H1 (cell line): ENCODE data around the gene RIMBP2. TPM values are rescaled to one million over a fixed set of nuclear protein-coding genes. Genes with fewer than 3 reads are reported as not detected.

Experiments used
- CTCF ChIA-PET: fragments of 300-600 bp; sonication (Branson Sonifier 250); formaldehyde crosslinking; loops from one replicate; lab custom pipeline; 2021; ENCODE audit not compliant: partially characterized antibody; lab: Charles Lee
- POLR2A ChIA-PET: fragments of 300-600 bp; sonication (Branson Sonifier 250); formaldehyde crosslinking; loops from one replicate; lab custom pipeline; 2021; ENCODE audit warnings: inconsistent platforms; ENCODE audit not compliant: partially characterized antibody; lab: Charles Lee
- DNase-seq, 2 experiments: peaks; one replicate each; pipeline versions ENCODE4 v3.0.0 to v3.0.0-alpha.2; 2010 to 2022; ENCODE audit warnings: low spot score in 2 of 2, low read depth in 1 of 2, mixed read lengths in 1 of 2
- FAIRE-seq: peaks from 2 replicates; lab custom pipeline; 2011; peaks lifted over from hg19 to GRCh38; lab: Jason Lieb, UNC
- H2AFZ ChIP-seq: 2 replicates; pipeline ENCODE4 v1.8.1; 2012; ENCODE audit warnings: low read length, inconsistent platforms
- H2AK5ac ChIP-seq: 2 replicates; pipeline ENCODE4 v1.6.1; 2013; ENCODE audit warnings: low read depth, low read length
- H2BK120ac ChIP-seq: replicated peaks from 2 replicates; pipeline ENCODE3; 2013; ENCODE audit warnings: low read depth, low read length, inconsistent platforms
- H2BK12ac ChIP-seq: 2 replicates; pipeline ENCODE4 v1.6.1; 2013; ENCODE audit warnings: low read depth, low read length
- H2BK15ac ChIP-seq: 2 replicates; pipeline ENCODE4 v1.6.1; 2013; ENCODE audit warnings: low read length
- H2BK20ac ChIP-seq: 2 replicates; pipeline ENCODE4 v1.6.1; 2013; ENCODE audit warnings: low read length
- H2BK5ac ChIP-seq: 2 replicates; pipeline ENCODE4 v1.6.1; 2013; ENCODE audit warnings: low read depth, low read length
- H3K14ac ChIP-seq: 2 replicates; pipeline ENCODE4 v1.6.1; 2013; ENCODE audit warnings: inconsistent platforms; ENCODE audit not compliant: insufficient read length
- H3K18ac ChIP-seq: 2 replicates; pipeline ENCODE4 v1.6.1; 2013; ENCODE audit warnings: low read length; ENCODE audit errors: extremely low read depth
- H3K23ac ChIP-seq: 2 replicates; pipeline ENCODE4 v1.6.1; 2013; ENCODE audit warnings: inconsistent platforms; ENCODE audit not compliant: insufficient read length
- H3K23me2 ChIP-seq: 2 replicates; pipeline ENCODE4 v1.6.1; 2013; ENCODE audit warnings: low read depth, low read length
- H3K27ac ChIP-seq: 2 replicates; pipeline ENCODE4 v1.6.1; 2011; ENCODE audit warnings: low read depth, low read length, inconsistent platforms
- H3K27me3 ChIP-seq, 4 experiments: replicated peaks in 1 of 4; 1 replicate in 1 of 4; 2 replicates in 3 of 4; pipeline versions ENCODE4 v1.6.1 to v1.8.1; 2011 to 2013; ENCODE audit warnings: low read length in 3 of 4, mild to moderate bottlenecking in 3 of 4, inconsistent platforms in 2 of 4, mixed read lengths in 2 of 4, moderate library complexity in 1 of 4; ENCODE audit not compliant: control insufficient read depth in 3 of 4, insufficient read depth in 3 of 4; ENCODE audit errors: extremely low read depth in 1 of 4
- H3K36me3 ChIP-seq, 4 experiments: 2 replicates each; pipeline versions ENCODE4 v1.6.1 to v1.8.1; 2011 to 2013; ENCODE audit warnings: mild to moderate bottlenecking in 4 of 4, low read length in 3 of 4, moderate library complexity in 2 of 4, control low read depth in 1 of 4, inconsistent platforms in 1 of 4; ENCODE audit not compliant: insufficient read depth in 4 of 4, control insufficient read depth in 2 of 4
- H3K4ac ChIP-seq: replicated peaks from 2 replicates; pipeline ENCODE3; 2013; ENCODE audit warnings: low read length, low read depth, mixed read lengths, inconsistent platforms; ENCODE audit not compliant: insufficient read length
- H3K4me1 ChIP-seq, 4 experiments: replicated peaks in 1 of 4; 1 replicate in 1 of 4; 2 replicates in 3 of 4; pipeline versions ENCODE4 v1.6.1 to v1.8.1; 2011 to 2013; ENCODE audit warnings: low read length in 3 of 4, inconsistent platforms in 2 of 4, mixed read lengths in 1 of 4; ENCODE audit not compliant: insufficient read depth in 4 of 4, control insufficient read depth in 3 of 4
- H3K4me2 ChIP-seq, 2 experiments: 2 replicates each; pipeline versions ENCODE4 v1.6.1 to v1.8.1; 2011 to 2013; ENCODE audit warnings: low read depth in 2 of 2, low read length in 2 of 2, control low read depth in 1 of 2, inconsistent platforms in 1 of 2, mild to moderate bottlenecking in 1 of 2; ENCODE audit not compliant: insufficient read depth in 1 of 2
- H3K4me3 ChIP-seq, 4 experiments: fragments of 200-600, 300-600 bp in 1 of 4; sonication (generic), shearing (Covaris generic), sonication (Bioruptor Twin) in 1 of 4; 2 replicates each; pipeline versions ENCODE4 v1.5.1 to v1.8.1; 2011 to 2016; ENCODE audit warnings: low read length in 4 of 4, low read depth in 3 of 4, control low read depth in 2 of 4, inconsistent platforms in 2 of 4, mild to moderate bottlenecking in 2 of 4, mixed read lengths in 1 of 4, moderate library complexity in 1 of 4; ENCODE audit not compliant: insufficient read depth in 2 of 4; ENCODE audit errors: extremely low read depth in 1 of 4
- H3K56ac ChIP-seq: replicated peaks from 2 replicates; pipeline ENCODE3; 2013; ENCODE audit warnings: low read depth, mild to moderate bottlenecking, mixed read lengths, low read length, inconsistent platforms; ENCODE audit not compliant: insufficient read length
- H3K79me1 ChIP-seq: 2 replicates; pipeline ENCODE4 v1.6.1; 2013; ENCODE audit warnings: low read depth, low read length, control low read depth
- H3K79me2 ChIP-seq, 2 experiments: 2 replicates each; pipeline versions ENCODE4 v1.6.1 to v1.8.1; 2012 to 2013; ENCODE audit warnings: low read length in 2 of 2, mild to moderate bottlenecking in 2 of 2, inconsistent platforms in 1 of 2; ENCODE audit not compliant: insufficient read depth in 2 of 2, control insufficient read depth in 1 of 2
- H3K9ac ChIP-seq, 4 experiments: replicated peaks in 1 of 4; 1 replicate in 1 of 4; 2 replicates in 3 of 4; pipeline versions ENCODE4 v1.6.1 to v1.8.1; 2011 to 2013; ENCODE audit warnings: low read depth in 3 of 4, low read length in 3 of 4, control low read depth in 2 of 4, mild to moderate bottlenecking in 2 of 4, moderate library complexity in 2 of 4, inconsistent platforms in 1 of 4; ENCODE audit errors: extremely low read depth in 1 of 4
- H3K9me3 ChIP-seq, 2 experiments: 2 replicates each; pipeline versions ENCODE4 v1.6.1 to v1.8.1; 2012 to 2013; ENCODE audit warnings: mild to moderate bottlenecking in 2 of 2, moderate library complexity in 2 of 2, control low read depth in 1 of 2, inconsistent platforms in 1 of 2, low read depth in 1 of 2, low read length in 1 of 2, mixed read lengths in 1 of 2; ENCODE audit not compliant: insufficient read depth in 2 of 2
- H4K20me1 ChIP-seq, 2 experiments: replicated peaks in 1 of 2; 2 replicates each; pipeline versions ENCODE3 to v1.8.1; 2011 to 2013; ENCODE audit warnings: inconsistent platforms in 2 of 2, low read length in 2 of 2, mild to moderate bottlenecking in 1 of 2; ENCODE audit not compliant: insufficient read depth in 2 of 2, control insufficient read depth in 1 of 2
- H4K5ac ChIP-seq: 2 replicates; pipeline ENCODE4 v1.6.1; 2013; ENCODE audit warnings: low read length, low read depth, mixed read lengths, inconsistent platforms; ENCODE audit not compliant: insufficient read length
- H4K8ac ChIP-seq: 2 replicates; pipeline ENCODE4 v1.8.0; 2013; ENCODE audit warnings: mild to moderate bottlenecking, moderate library complexity, low read length, inconsistent platforms; ENCODE audit not compliant: insufficient read depth; ENCODE audit errors: extremely low read depth
- H4K91ac ChIP-seq: replicated peaks from 2 replicates; pipeline ENCODE3; 2013; ENCODE audit warnings: low read length, mixed read lengths, inconsistent platforms; ENCODE audit not compliant: insufficient read length
- CBX5 ChIP-seq: fragments of 300-800, 300-1000 bp; sonication (generic); IDR thresholded peaks from 2 replicates; pipeline ENCODE4 v1.7.1; 2016; ENCODE audit warnings: antibody characterized with exemption, low read length, low read depth
- CHD1 ChIP-seq: IDR thresholded peaks from 2 replicates; pipeline ENCODE4 v1.6.1; 2012; ENCODE audit warnings: low read depth, low read length, improper control_type of control experiment
- TAF7 ChIP-seq: optimal IDR thresholded peaks from 2 replicates; pipeline ENCODE3; 2011; ENCODE audit warnings: low read depth, mild to moderate bottlenecking, inconsistent platforms, low read length, moderate library complexity, borderline replicate concordance
- WGBS, 2 experiments: shearing (Covaris generic) in 1 of 2; methylation state at CpG; one replicate each; pipeline versions ENCODE4 v1.1.6 to v1.1.7; 2013 to 2015; ENCODE audit warnings: low lambda C conversion rate in 2 of 2, mixed read lengths in 2 of 2, inconsistent platforms in 1 of 2, low coverage in 1 of 2, missing lambda C conversion rate in 1 of 2; ENCODE audit not compliant: insufficient replicate concordance in 2 of 2, insufficient coverage in 1 of 2, insufficient read length in 1 of 2; ENCODE audit errors: extremely low coverage in 1 of 2, missing lambda C conversion rate in 1 of 2; 5-methylcytosine and 5-hydroxymethylcytosine counted together
- polyA plus RNA-seq, 7 experiments: library from polyadenylated mRNA; depleted of rRNA in 3 of 7; stranded (reverse) in 5 of 7; unstranded in 2 of 7; fragments of >200 nt in 5 of 7; fragments of 200-250 nt in 2 of 7; gene quantifications; 1 replicate in 5 of 7; 2 replicates in 1 of 7; 4 replicates in 1 of 7; pipeline versions ENCODE4 v1.2.1 to v1.2.3, GENCODE V29; 2011 to 2013; ENCODE audit warnings: missing spikeins in 2 of 7, mixed read lengths in 2 of 7
- total RNA-seq: library from RNA; stranded (reverse); fragmentation: NEBNext Ultra II Directional; extraction: Animal tissue kit (Norgen Biotek cat#: 25700); gene quantifications from 2 replicates; pipeline ENCODE4 v1.2.1, GENCODE V29; 2021

The RIMBP2 gene
- total and polyA plus RNA-seq, 2 of the 8 experiments (the other 6 are each of a cell fraction or from before 2014, with no cell fraction given) = 0.18 to 0.65 TPM

DNA sequence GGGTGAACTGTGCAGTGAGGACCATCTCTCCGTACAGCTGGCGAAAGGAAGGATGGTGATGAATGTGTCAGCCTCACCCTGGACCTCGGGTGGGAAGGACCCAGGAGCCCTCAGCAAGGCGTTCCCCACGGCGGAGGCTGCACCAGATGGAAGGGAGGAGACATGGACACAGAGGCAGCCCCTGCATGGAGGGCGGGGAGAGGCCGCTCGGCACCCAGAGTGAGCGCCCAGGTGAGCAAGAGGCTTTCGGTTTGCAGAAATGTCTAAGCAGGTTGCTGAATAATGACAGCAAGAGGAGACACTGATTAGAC, 268.5 kb downstream of the RIMBP2 start:
- H3K23me2 ChIP-seq = no peaks in the 10 kb centered on the region; the same call in 1 of the 2 replicates
- no peak overlapping the region for H2BK15ac ChIP-seq
- no peak overlapping the region for H3K27ac ChIP-seq
- no peak overlapping the region for H2AK5ac ChIP-seq
- no peak overlapping the region for H3K4me3 ChIP-seq
- H2BK20ac ChIP-seq = no peak overlapping the region
- H4K20me1 ChIP-seq = no peaks in the 10 kb centered on the region
- no peak overlapping the region for H3K23ac ChIP-seq
- no peak overlapping the region for H3K56ac ChIP-seq
- no peak overlapping the region for H4K5ac ChIP-seq
- no peaks in the 10 kb centered on the region for H3K4me1 ChIP-seq
- H4K91ac ChIP-seq = no peak overlapping the region
- H3K27me3 ChIP-seq = no peaks in the 10 kb centered on the region
- no peak overlapping the region for H3K4me2 ChIP-seq
- no peaks in the 10 kb centered on the region for H3K9me3 ChIP-seq
- no peaks in the 10 kb centered on the region for H3K79me2 ChIP-seq
- no peak overlapping the region; the same call in 1 of the 2 replicates for H4K8ac ChIP-seq
- H3K9ac ChIP-seq = no peak overlapping the region
- ChIA-PET POLR2A (no interaction called here), CTCF (no interaction called here)
- no peaks in the 10 kb centered on the region for H3K79me1 ChIP-seq
- H3K14ac ChIP-seq = no peak overlapping the region
- no peak overlapping the region for H2BK120ac ChIP-seq
- no peak overlapping the region for H2BK12ac ChIP-seq
- FAIRE-seq (no peak), DNase-seq (no peak)
- H3K36me3 ChIP-seq = no peaks in the 10 kb centered on the region
- no peak overlapping the region for H2BK5ac ChIP-seq
- 92% methylated on average over 8 of the region's 11 CpGs; no CpG with 5 or more reads in 1 of the 2 experiments for WGBS, 2 experiments
- no peak overlapping the region for H2AFZ ChIP-seq
- H3K18ac ChIP-seq = no peak overlapping the region
- no peak overlapping the region for H3K4ac ChIP-seq
- TF ChIP-seq TAF7 = no peak
- TF ChIP-seq CHD1 = no peak
- TF ChIP-seq CBX5 = no peak
